SHP77 (cell line): Measurements from ENCODE around the gene KDM4F.

Source experiments
- DNase-seq, 2 experiments: peaks; one replicate each; lab custom pipeline; 2025; lab: John Stamatoyannopoulos, UW

The KDM4F gene

GRCh38 chr11:95091663-95092180 is 42.5 kb downstream of the KDM4F start:
- DNase-seq: no peak

- no peak for DNase-seq
These were observed 43.5 kb downstream of the KDM4F start for GRCh38 chr11:95092549-95093324.

- no peak for DNase-seq
These were observed 44.3 kb downstream of the KDM4F start for GRCh38 chr11:95093548-95093947.

GRCh38 chr11:95095858-95096587 is 46.8 kb downstream of the KDM4F start:
- no peak for DNase-seq

- DNase-seq: no peak
These were observed 48.0 kb downstream of the KDM4F start for GRCh38 chr11:95097209-95097608.

GRCh38 chr11:95098826-95099225 is 49.6 kb downstream of the KDM4F start:
- DNase-seq: no peak

GRCh38 chr11:95100191-95100648 is 51.0 kb downstream of the KDM4F start:
- DNase-seq: no peak
